Stimulated activated CD8-positive, alpha-beta memory T cell treated with anti-CD3 and anti-CD28 coated beads, Interleukin-15, amount 100 ng/mL, for 4 hours (primary cell): ENCODE measurements around the gene KATNB1.
"Not testable (repeated sequence)": the region's sequence is repeated elsewhere in the genome, so short reads cannot be mapped to it uniquely, and the experiment has no call there.

Experiments used
- DNase-seq, 2 donors: peaks; one replicate each; pipeline ENCODE4 v3.0.0-alpha.2; 2020; ENCODE audit warnings: low read depth in 2 of 2

Gene KATNB1

GRCh38 chr16:57743886-57744641, 8.5 kb downstream of the KATNB1 start:
- no peak for DNase-seq

GRCh38 chr16:57744642-57744903, 9.0 kb downstream of the KATNB1 start:
- DNase-seq = no peak

GRCh38 chr16:57745768-57746167, 10.2 kb downstream of the KATNB1 start:
- no peak for DNase-seq

- DNase-seq = not testable (repeated sequence)
These were observed 10.7 kb downstream of the KATNB1 start for GRCh38 chr16:57746316-57746715.

- DNase-seq = no peak
These were observed 11.5 kb downstream of the KATNB1 start for GRCh38 chr16:57747091-57747490.

- DNase-seq = no peak
These were observed 11.9 kb downstream of the KATNB1 start for GRCh38 chr16:57747496-57747895.

GRCh38 chr16:57747996-57748395, 12.4 kb downstream of the KATNB1 start:
- DNase-seq = no peak

- no peak for DNase-seq
These were observed 13.0 kb downstream of the KATNB1 start for GRCh38 chr16:57748596-57748995.

- DNase-seq = no peak
These were observed 13.6 kb downstream of the KATNB1 start for GRCh38 chr16:57749101-57749692.

GRCh38 chr16:57749856-57750452, 14.4 kb downstream of the KATNB1 start:
- no peak for DNase-seq

- no peak for DNase-seq
These were observed 15.4 kb downstream of the KATNB1 start for GRCh38 chr16:57750796-57751538.

- DNase-seq = no peak
These were observed 16.1 kb downstream of the KATNB1 start for GRCh38 chr16:57751539-57752202.

GRCh38 chr16:57752203-57752580, 16.6 kb downstream of the KATNB1 start:
- no peak for DNase-seq

GRCh38 chr16:57752581-57753447, 17.2 kb downstream of the KATNB1 start:
- no peak for DNase-seq

GRCh38 chr16:57753448-57754353, 18.1 kb downstream of the KATNB1 start:
- no peak for DNase-seq

GRCh38 chr16:57754354-57755060, 18.9 kb downstream of the KATNB1 start:
- no peak for DNase-seq

- no peak for DNase-seq
These were observed 19.6 kb downstream of the KATNB1 start for GRCh38 chr16:57755061-57755684.

- no peak for DNase-seq
These were observed 20.3 kb downstream of the KATNB1 start for GRCh38 chr16:57755726-57756423.
